CD4-positive, alpha-beta T cell (primary cell): ENCODE results near the gene MLEC. TPM values are rescaled to one million over a fixed set of nuclear protein-coding genes. Genes with fewer than 3 reads are reported as not detected.

ENCODE experiments used
- ATAC-seq: fragments of 200-7000 bp; cut with Tn5 transposase; one replicate; pipeline ENCODE4 v1.10.0; 2022; ENCODE audit warnings: mild to moderate bottlenecking; ENCODE audit not compliant: poor library complexity
- CTCF ChIA-PET: fragments of 350-600 bp; sonication (Branson Sonifier 250); formaldehyde crosslinking; loops from one replicate; lab custom pipeline; 2021; ENCODE audit warnings: antibody characterized with exemption, inconsistent platforms; lab: Charles Lee
- POLR2A ChIA-PET: fragments of 350-600 bp; sonication (Branson Sonifier 250); formaldehyde crosslinking; loops from one replicate; lab custom pipeline; 2021; ENCODE audit warnings: antibody characterized with exemption, inconsistent platforms; lab: Charles Lee
- DNase-seq, 14 experiments: peaks; one replicate each; pipeline ENCODE4 v3.0.0-alpha.2; 2013 to 2020; ENCODE audit warnings: mixed read lengths in 2 of 14
- H3K27ac ChIP-seq, 2 donors: one replicate each; pipeline versions ENCODE4 v1.5.1 to v1.7.0; 2013; ENCODE audit warnings: low read length in 2 of 2, low read depth in 1 of 2, mild to moderate bottlenecking in 1 of 2
- H3K27me3 ChIP-seq, 2 experiments: 1 replicate in 1 of 2; 2 replicates in 1 of 2; pipeline versions ENCODE4 v1.6.1 to v1.7.0; 2013; ENCODE audit warnings: low read length in 2 of 2, control low read depth in 1 of 2, mild to moderate bottlenecking in 1 of 2, moderate library complexity in 1 of 2; ENCODE audit not compliant: insufficient read depth in 2 of 2, control insufficient read depth in 1 of 2
- H3K36me3 ChIP-seq: one replicate; pipeline ENCODE4 v1.6.1; 2013; ENCODE audit warnings: low read length, control low read depth; ENCODE audit not compliant: insufficient read depth
- H3K4me1 ChIP-seq: one replicate; pipeline ENCODE4 v1.6.1; 2013; ENCODE audit warnings: low read length, control low read depth; ENCODE audit not compliant: insufficient read depth
- H3K4me3 ChIP-seq: one replicate; pipeline ENCODE4 v1.5.1; 2013; ENCODE audit warnings: mild to moderate bottlenecking, low read length, moderate library complexity
- H3K9me3 ChIP-seq, 2 experiments: 1 replicate in 1 of 2; 2 replicates in 1 of 2; pipeline versions ENCODE4 v1.6.1 to v1.7.0; 2013; ENCODE audit warnings: low read length in 2 of 2, mild to moderate bottlenecking in 2 of 2, control low read depth in 1 of 2, moderate library complexity in 1 of 2; ENCODE audit not compliant: control insufficient read depth in 1 of 2, insufficient read depth in 1 of 2
- H3K27ac Mint-ChIP-seq: one replicate; pipeline ENCODE4 v1.8.0; 2020; ENCODE audit warnings: mixed read lengths
- H3K27me3 Mint-ChIP-seq: one replicate; pipeline ENCODE4 v1.8.0; 2021; ENCODE audit warnings: mixed read lengths
- H3K36me3 Mint-ChIP-seq: one replicate; pipeline ENCODE4 v1.8.0; 2021; ENCODE audit warnings: low read depth, mixed read lengths
- H3K4me1 Mint-ChIP-seq: one replicate; pipeline ENCODE4 v1.8.0; 2021; ENCODE audit warnings: low read depth, mixed read lengths
- H3K4me3 Mint-ChIP-seq: one replicate; pipeline ENCODE4 v1.8.0; 2020; ENCODE audit warnings: mild to moderate bottlenecking, mixed read lengths
- H3K9me3 Mint-ChIP-seq: one replicate; pipeline ENCODE4 v1.8.0; 2020; ENCODE audit warnings: mixed read lengths
- CTCF ChIP-seq: fragments of 200-600 bp; IDR thresholded peaks from one replicate; pipeline ENCODE4 v1.8.0; 2022; ENCODE audit warnings: antibody characterized with exemption, mild to moderate bottlenecking
- intact Hi-C, 2 experiments: fragments of 100-400 bp; cut with DNase I in 1 of 2; cut with micrococcal nuclease in 1 of 2; formaldehyde crosslinking; loops; one replicate each; pipeline versions ENCODE4 v1.15.1 to v1.9.0; 2023 to 2025; cut with DNase I, micrococcal nuclease
- total RNA-seq, 174 experiments: library from RNA in 2 of 174; stranded (reverse) in 2 of 174; gene quantifications; one replicate each; pipeline ENCODE4 v1.2.3 and lab custom pipeline; 2021 to 2026

MLEC gene
- total RNA-seq, 2 experiments from 2014 or later = 20.7 to 22.1 TPM

DNA sequence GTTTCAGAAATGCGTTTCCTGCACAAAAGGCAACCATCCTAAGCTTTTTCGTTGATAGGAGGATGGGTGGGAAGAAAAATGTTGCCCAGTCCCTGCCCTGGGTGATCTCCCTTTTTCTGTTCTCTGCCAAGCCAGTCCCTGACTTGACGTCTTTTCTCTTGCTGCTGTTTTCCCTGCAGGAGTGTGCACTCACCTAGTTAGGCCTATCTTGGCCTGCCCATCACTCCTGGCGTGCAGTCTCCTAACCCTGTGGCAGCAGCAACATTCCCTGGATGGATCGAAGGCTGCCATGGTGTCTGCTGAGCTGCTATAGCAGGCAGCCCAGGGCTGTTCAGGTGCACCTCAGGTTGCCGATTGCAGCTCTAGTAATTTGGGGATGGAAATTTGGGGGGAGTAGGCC is 24.5 kb downstream of the MLEC start:
- ATAC-seq (no peak), DNase-seq (peak in 1 of 14 experiments; percentile 25)
- Histone ChIP-seq H3K36me3 (peaks cover 17% of the 10 kb centered on the region), H3K9me3 (no peaks in the 10 kb centered on the region), H3K4me3 (peak overlapping the region; percentile 83), H3K27me3 (no peaks in the 10 kb centered on the region), H3K4me1 (peaks cover 30% of the 10 kb centered on the region), H3K27ac (peak overlapping the region in 1 of 2 donors; percentile 58)
- no peaks in the 10 kb centered on the region for H3K27me3 Mint-ChIP-seq
- CTCF ChIA-PET = interaction anchor here (0.9 kb wide), 1 partner anchor 62 kb away, joined by 4 read pairs; no protein-coding TSS in a partner anchor
- TF ChIP-seq CTCF = no peak
- peaks cover 25% of the 10 kb centered on the region for H3K36me3 Mint-ChIP-seq
- POLR2A ChIA-PET = interaction anchor here (0.8 to 1.6 kb wide), 4 partner anchors 14 to 248 kb away, joined by 3 to 5 read pairs (median 4); no protein-coding TSS in a partner anchor
- H3K9me3 Mint-ChIP-seq = no peaks in the 10 kb centered on the region
- H3K4me3 Mint-ChIP-seq = peak overlapping the region; percentile 96
- intact Hi-C loops = loop anchor here (10.0 kb wide), 4 partner anchors 247 to 387 kb away; partner anchors contain the start of genes HNF1A (in 1 of the 2), PLA2G1B (in 1 of the 2) and SRSF9 (in 1 of the 2)
- H3K27ac Mint-ChIP-seq = peak overlapping the region; percentile 86
- peaks cover 44% of the 10 kb centered on the region for H3K4me1 Mint-ChIP-seq

DNA sequence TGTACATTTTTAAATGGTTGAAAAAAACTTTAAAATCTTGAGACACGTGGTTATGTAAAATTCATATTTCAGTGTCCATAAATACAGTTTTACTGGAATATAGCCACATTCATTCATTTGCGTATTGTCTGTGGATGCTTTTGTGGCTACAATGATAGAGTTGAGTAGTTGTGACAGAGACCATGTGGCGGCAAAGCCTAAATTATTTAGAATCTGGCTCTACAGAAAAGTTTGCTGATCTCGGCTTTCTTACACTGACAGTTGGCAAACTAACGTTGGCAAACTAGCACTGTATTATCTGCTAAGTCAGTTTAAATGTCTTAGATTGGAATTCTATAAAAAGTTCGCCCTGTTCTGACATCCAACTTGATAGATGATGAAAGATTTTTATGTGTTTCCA is 25.7 kb downstream of the MLEC start:
- DNase-seq = no peak
- Mint-ChIP-seq H3K4me3 (peak overlapping the region; percentile 96), H3K27ac (peak overlapping the region; percentile 86)

DNA sequence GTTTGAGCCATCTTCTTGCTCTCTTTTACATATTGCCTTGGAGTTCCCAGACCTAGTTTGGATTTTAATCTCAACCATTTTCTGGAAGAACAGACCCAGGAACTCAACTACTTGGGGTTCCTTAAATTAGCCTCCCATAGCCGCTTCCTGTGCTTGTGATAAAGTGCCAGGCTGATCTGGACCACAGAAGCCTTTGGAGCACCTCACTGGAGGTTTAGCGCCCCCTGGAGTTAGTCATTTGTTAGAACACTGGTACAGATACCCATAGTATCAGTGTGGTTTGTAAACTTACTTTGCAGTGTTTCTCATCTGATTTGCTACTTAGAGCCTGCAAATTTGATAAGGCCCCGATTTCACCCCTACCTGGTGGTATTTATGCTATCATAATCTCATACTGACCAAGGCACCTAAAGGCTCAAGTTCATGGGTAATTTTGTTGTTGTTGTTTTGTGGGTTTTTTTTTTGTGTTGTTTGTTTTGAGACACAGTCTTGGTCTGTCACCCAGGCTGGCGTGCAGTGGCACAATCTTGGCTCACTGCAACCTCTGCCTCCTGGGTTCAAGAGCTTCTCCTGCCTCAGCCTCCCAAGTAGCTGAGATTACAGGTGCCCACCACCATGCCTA is 27.0 kb downstream of the MLEC start:
- H3K9me3 Mint-ChIP-seq = no peaks in the 10 kb centered on the region
- POLR2A ChIA-PET = no interaction called here
- no peaks in the 10 kb centered on the region for H3K27me3 ChIP-seq

More for the DNA sequence above, 25.7 kb downstream of the MLEC start:
- Histone ChIP-seq H3K9me3 (no peaks in the 10 kb centered on the region), H3K36me3 (peaks cover 24% of the 10 kb centered on the region), H3K27me3 (no peaks in the 10 kb centered on the region), H3K4me3 (no peak overlapping the region), H3K4me1 (peaks cover 30% of the 10 kb centered on the region), H3K27ac (no peak overlapping the region)
- H3K4me1 Mint-ChIP-seq = peaks cover 46% of the 10 kb centered on the region
- H3K9me3 Mint-ChIP-seq = no peaks in the 10 kb centered on the region
- ChIA-PET POLR2A (no interaction called here), CTCF (no interaction called here)
- H3K36me3 Mint-ChIP-seq = peaks cover 34% of the 10 kb centered on the region
- ATAC-seq = no peak
- H3K27me3 Mint-ChIP-seq = no peaks in the 10 kb centered on the region
- intact Hi-C loops = loop anchor here (10.0 kb wide), 4 partner anchors 248 to 388 kb away; partner anchors contain the start of genes HNF1A (in 1 of the 2), PLA2G1B (in 1 of the 2) and SRSF9 (in 1 of the 2)
- TF ChIP-seq CTCF = no peak

More for the DNA sequence above, 27.0 kb downstream of the MLEC start:
- peak overlapping the region; percentile 71 for H3K27ac Mint-ChIP-seq
- peak; percentile 92 for TF ChIP-seq CTCF
- H3K4me3 Mint-ChIP-seq = peak overlapping the region; percentile 86
- DNase-seq = peak; percentile 39 to 90 (median 64)
- Histone ChIP-seq H3K4me3 (no peak overlapping the region), H3K36me3 (peaks cover 34% of the 10 kb centered on the region), H3K27ac (no peak overlapping the region), H3K4me1 (peaks cover 30% of the 10 kb centered on the region), H3K9me3 (no peaks in the 10 kb centered on the region)
- H3K27me3 Mint-ChIP-seq = no peaks in the 10 kb centered on the region
- peak; percentile 69 for ATAC-seq
- CTCF ChIA-PET = interaction anchor here (1.0 to 2.1 kb wide), 3 partner anchors 65 to 258 kb away, joined by 3 to 14 read pairs (median 5); partner anchors contain the start of gene CABP1
- intact Hi-C loops = loop anchor here (1.0 to 10.0 kb wide), 8 partner anchors 28 to 389 kb away; partner anchors contain the start of genes HNF1A (in 1 of the 2), PLA2G1B (in 1 of the 2) and SRSF9 (in 1 of the 2)
- H3K36me3 Mint-ChIP-seq = peaks cover 45% of the 10 kb centered on the region
- peaks cover 46% of the 10 kb centered on the region for H3K4me1 Mint-ChIP-seq
